Left lung (tissue), 10 donors: Measurements from ENCODE around the gene NDUFAF7. TPM values are rescaled to one million over a fixed set of nuclear protein-coding genes. Genes with fewer than 3 reads are reported as not detected.
"Not testable (repeated sequence)": the region's sequence is repeated elsewhere in the genome, so short reads cannot be mapped to it uniquely, and the experiment has no call there.

Experiments used
- ATAC-seq: fragments of 200-7000 bp; cut with Tn5 transposase; one replicate; pipeline ENCODE4 v1.9.1; 2020; ENCODE audit warnings: moderate library complexity
- DNase-seq, 4 donors: peaks; one replicate each; pipeline ENCODE4 v3.0.0-alpha.2; 2013 to 2020
- H3K27ac ChIP-seq, 2 donors: fragments of 200-600 bp; sonication (generic) in 1 of 2; one replicate each; pipeline versions ENCODE4 v1.5.0 to v1.8.0; 2020 to 2021
- H3K27me3 ChIP-seq, 2 donors: fragments of 200-600 bp; sonication (generic) in 1 of 2; one replicate each; pipeline versions ENCODE4 v1.5.0 to v1.8.0; 2020 to 2021
- H3K36me3 ChIP-seq, 2 donors: fragments of 200-600 bp; sonication (generic) in 1 of 2; one replicate each; pipeline versions ENCODE4 v1.5.0 to v1.8.0; 2020 to 2021
- H3K4me1 ChIP-seq, 2 donors: fragments of 200-600 bp; one replicate each; pipeline ENCODE4 v1.8.0; 2021
- H3K4me3 ChIP-seq, 2 donors: fragments of 200-600 bp; sonication (generic) in 1 of 2; one replicate each; pipeline versions ENCODE4 v1.5.0 to v1.8.0; 2020 to 2021; ENCODE audit warnings: mild to moderate bottlenecking in 1 of 2
- H3K9me3 ChIP-seq, 2 donors: fragments of 200-600 bp; sonication (generic) in 1 of 2; one replicate each; pipeline versions ENCODE4 v1.5.0 to v1.8.0; 2020 to 2021
- intact Hi-C, 2 donors: fragments of 100-400 bp; cut with DNase I; formaldehyde crosslinking; loops; one replicate each; pipeline versions ENCODE4 v1.11.2 to v1.14.2; 2022
- polyA plus RNA-seq, 6 donors: library from polyadenylated mRNA; unstranded; fragments of 120-200 nt; gene quantifications; one replicate each; pipeline ENCODE4 v1.2.1, GENCODE V29; 2013; ENCODE audit not compliant: insufficient read length in 6 of 6
- total RNA-seq, 2 donors: library from RNA; stranded (reverse); fragmentation: NEBNext Ultra II Directional; extraction: Animal tissue kit (Norgen Biotek cat#: 25700); gene quantifications; one replicate each; pipeline ENCODE4 v1.2.1, GENCODE V29; 2021
- TF ChIP-seq, protein P1 (sequence below), 2 donors: fragments of 200-600 bp; sonication (generic) in 1 of 2; IDR thresholded peaks; one replicate each; pipeline versions ENCODE4 v1.5.0 to v1.8.0; 2021; ENCODE audit warnings: antibody characterized with exemption in 2 of 2
- donor health status: DM: no; HTN: yes; CAD: no.
- donor health status: DM: no; HTN: no; CAD: no.

NDUFAF7 gene
- total and polyA plus RNA-seq, 8 donors, result 12.3 to 41.8 (median 31.0) TPM

DNA sequence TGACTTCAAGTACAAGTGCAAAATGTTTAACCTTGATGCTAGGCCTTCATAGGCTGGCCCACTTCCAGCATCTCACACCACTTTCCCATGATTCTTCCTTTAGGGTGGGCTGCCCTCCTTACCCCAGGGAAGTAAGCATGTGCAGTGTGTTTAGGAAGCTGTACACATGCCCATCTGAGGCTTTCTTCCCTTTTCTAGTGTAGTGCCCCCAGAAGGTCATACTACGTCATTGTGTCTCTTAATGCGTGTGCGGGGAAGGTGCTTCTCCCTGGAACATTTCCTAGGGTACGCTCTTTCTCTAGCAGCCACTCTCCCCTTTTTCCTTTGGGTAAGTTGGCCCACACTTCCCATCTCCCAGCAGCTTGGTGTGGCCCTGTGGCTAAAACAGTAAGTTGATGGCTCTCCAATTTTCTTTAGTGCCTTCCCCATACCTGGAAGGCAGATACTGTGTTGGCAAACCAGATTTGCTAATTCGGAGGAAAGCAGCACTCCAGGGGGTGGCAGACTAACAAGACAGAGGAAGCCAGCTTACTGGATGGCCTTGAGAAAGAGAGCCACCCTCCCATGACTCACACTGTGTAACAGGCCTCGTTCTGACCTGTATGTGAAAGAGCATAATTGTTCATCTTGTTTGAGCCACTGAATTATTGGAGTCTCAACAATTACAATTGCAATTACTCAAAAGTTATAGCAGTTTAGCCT is 41.9 kb upstream of the NDUFAF7 start:
- Histone ChIP-seq H3K9me3 (no peaks in the 10 kb centered on the region), H3K4me1 (peaks cover 0 to 20% of the 10 kb centered on the region in 2 donors), H3K27me3 (no peaks in the 10 kb centered on the region), H3K27ac (peak overlapping the region in 1 of 2 donors; percentile 88), H3K36me3 (no peaks in the 10 kb centered on the region), H3K4me3 (no peak overlapping the region)
- ATAC-seq, result peak; percentile 79
- DNase-seq, result no peak
- intact Hi-C loops, result no loop called here
- TF ChIP-seq, protein P1, sequence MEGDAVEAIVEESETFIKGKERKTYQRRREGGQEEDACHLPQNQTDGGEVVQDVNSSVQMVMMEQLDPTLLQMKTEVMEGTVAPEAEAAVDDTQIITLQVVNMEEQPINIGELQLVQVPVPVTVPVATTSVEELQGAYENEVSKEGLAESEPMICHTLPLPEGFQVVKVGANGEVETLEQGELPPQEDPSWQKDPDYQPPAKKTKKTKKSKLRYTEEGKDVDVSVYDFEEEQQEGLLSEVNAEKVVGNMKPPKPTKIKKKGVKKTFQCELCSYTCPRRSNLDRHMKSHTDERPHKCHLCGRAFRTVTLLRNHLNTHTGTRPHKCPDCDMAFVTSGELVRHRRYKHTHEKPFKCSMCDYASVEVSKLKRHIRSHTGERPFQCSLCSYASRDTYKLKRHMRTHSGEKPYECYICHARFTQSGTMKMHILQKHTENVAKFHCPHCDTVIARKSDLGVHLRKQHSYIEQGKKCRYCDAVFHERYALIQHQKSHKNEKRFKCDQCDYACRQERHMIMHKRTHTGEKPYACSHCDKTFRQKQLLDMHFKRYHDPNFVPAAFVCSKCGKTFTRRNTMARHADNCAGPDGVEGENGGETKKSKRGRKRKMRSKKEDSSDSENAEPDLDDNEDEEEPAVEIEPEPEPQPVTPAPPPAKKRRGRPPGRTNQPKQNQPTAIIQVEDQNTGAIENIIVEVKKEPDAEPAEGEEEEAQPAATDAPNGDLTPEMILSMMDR (IDR thresholded peaks at IDR 0.05), result no peak

DNA sequence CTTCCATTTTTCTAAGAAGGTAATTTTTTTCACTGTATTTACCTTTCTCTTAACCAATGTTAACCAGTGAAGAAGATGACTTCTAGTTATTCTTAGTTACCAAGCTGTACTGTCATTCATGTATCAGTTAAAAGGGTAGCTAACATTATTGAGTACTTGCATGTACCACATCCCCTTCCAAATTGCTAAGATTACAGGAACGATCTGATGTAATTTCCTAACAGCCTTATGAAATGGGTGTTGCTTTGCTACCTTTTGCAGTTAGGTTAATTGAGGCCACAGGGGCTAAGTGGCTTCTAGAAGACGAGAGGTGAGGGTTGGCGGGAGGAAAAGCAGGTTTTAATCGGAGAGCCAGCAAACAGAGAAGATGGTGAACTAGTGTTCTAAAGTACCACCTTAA is 41.2 kb upstream of the NDUFAF7 start:
- H3K4me3 ChIP-seq, result no peak overlapping the region
- H3K27ac ChIP-seq, result peak overlapping the region in 1 of 2 donors; percentile 88
- ATAC-seq (no peak), DNase-seq (no peak)
- no peaks in the 10 kb centered on the region for H3K9me3 ChIP-seq
- TF ChIP-seq, protein P1 (IDR thresholded peaks at IDR 0.05), result no peak
- H3K4me1 ChIP-seq, result peaks cover 0 to 20% of the 10 kb centered on the region in 2 donors
- no peaks in the 10 kb centered on the region for H3K36me3 ChIP-seq
- intact Hi-C loops, result no loop called here
- no peaks in the 10 kb centered on the region for H3K27me3 ChIP-seq

DNA sequence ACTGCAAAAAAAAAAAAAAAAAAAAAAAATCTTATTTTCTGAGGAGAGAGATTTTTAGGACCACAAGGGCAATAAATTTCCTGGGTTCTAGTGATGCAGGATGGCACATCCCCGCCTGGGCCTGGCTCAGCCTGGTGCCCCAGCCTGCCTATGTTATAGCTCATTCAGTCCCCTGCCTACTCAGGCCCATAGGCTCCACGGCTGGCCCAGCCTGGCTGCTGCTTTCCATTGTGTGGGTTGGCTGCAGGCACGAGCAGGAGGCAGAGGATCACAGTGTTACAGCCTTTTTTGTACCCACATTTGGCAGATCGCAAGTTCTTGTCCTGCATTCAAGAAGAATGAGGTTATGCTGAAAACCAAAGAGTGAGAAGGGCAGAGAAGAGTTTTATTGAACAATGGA is 40.2 kb upstream of the NDUFAF7 start:
- Histone ChIP-seq H3K9me3 (no peaks in the 10 kb centered on the region), H3K27me3 (no peaks in the 10 kb centered on the region), H3K4me3 (no peak overlapping the region), H3K36me3 (no peaks in the 10 kb centered on the region), H3K27ac (peak overlapping the region in 1 of 2 donors; percentile 88), H3K4me1 (peaks cover 0 to 24% of the 10 kb centered on the region in 2 donors)
- intact Hi-C loops, result no loop called here
- TF ChIP-seq, protein P1 (IDR thresholded peaks at IDR 0.05), result no peak
- ATAC-seq (no peak), DNase-seq (peak in 1 of 4 donors; percentile 71)

DNA sequence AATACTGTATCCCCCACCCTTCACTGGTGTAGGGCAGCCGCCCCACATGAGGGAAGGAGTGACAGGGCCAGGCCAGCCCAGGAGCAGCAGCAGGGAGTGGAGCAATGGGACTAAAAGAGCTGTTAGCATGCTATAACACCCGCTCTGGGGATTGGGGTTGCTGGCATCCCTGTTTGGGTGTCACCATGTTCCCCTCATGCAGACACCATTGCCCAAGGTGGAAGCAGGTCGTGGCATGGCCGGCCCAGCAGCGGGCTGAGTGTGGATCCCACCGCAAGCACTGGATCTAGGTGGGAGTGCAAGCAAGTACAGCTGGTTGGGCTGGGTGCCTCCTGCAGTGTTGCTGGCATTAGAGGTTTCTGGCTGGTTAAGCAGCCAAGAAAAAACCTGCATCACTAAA is 39.7 kb upstream of the NDUFAF7 start:
- TF ChIP-seq, protein P1 (IDR thresholded peaks at IDR 0.05), result no peak
- ATAC-seq, result no peak
- Histone ChIP-seq H3K9me3 (no peaks in the 10 kb centered on the region), H3K27ac (peak overlapping the region in 1 of 2 donors; percentile 88), H3K4me1 (peaks cover 0 to 24% of the 10 kb centered on the region in 2 donors), H3K36me3 (no peaks in the 10 kb centered on the region), H3K4me3 (no peak overlapping the region), H3K27me3 (no peaks in the 10 kb centered on the region)
- DNase-seq, result peak in 1 of 4 donors; percentile 64
- intact Hi-C loops, result no loop called here

DNA sequence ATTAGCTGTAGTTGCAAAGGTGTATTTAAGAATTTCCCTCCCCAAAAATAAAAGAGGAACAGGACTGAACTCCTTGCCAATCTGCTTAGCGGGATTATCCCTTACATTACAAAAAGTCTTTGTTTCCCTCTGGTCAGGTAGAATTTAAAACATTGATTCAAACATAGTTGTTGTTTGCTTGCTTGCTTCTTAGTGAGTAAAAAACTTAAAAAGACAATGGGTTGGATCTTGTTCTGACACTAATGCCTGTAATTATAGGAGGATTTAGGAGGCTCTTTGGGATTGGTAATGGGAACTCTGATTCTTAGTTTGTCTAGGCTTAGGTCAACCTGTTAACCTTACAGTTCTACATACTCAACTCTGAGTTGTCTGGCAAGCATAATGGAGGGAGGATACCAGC is 38.9 kb upstream of the NDUFAF7 start:
- ATAC-seq, result no peak

DNA sequence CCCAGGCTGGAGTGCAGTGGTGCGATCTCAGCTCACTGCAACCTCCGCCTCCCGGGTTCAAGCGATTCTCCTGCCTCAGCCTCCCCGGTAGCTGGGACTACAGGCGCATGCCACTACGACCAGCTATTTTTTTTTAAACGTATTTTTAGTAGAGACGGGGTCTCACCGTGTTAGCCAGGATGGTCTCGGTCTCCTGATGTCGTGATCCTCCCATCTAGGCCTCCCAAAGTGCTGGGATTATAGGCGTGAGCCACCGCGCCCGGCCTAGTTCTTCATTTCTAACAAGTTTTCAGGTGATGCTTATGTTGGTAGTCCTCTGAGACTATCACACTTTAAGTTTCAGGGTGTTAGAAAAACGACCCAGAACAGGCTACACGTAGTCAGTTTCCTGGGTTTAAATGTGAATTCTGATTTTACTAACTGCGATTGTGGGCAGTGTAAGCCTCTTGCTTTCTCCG is 35.6 kb upstream of the NDUFAF7 start:
- H3K9me3 ChIP-seq, DNase-seq, ATAC-seq, H3K36me3 ChIP-seq, intact Hi-C loops, H3K27me3 ChIP-seq: not testable (repeated sequence)
- Histone ChIP-seq H3K27ac (peak overlapping the region; percentile 88 to 91), H3K4me3 (peak overlapping the region; percentile 74 to 84), H3K4me1 (peaks cover 7 to 24% of the 10 kb centered on the region in 2 donors)

More for the DNA sequence above, 38.9 kb upstream of the NDUFAF7 start:
- H3K4me3 ChIP-seq, result no peak overlapping the region
- H3K27me3 ChIP-seq, result no peaks in the 10 kb centered on the region
- DNase-seq, result no peak
- intact Hi-C loops, result no loop called here
- H3K27ac ChIP-seq, result no peak overlapping the region
- TF ChIP-seq, protein P1 (IDR thresholded peaks at IDR 0.05), result no peak
- H3K4me1 ChIP-seq, result peaks cover 6 to 31% of the 10 kb centered on the region in 2 donors
- H3K36me3 ChIP-seq, result no peaks in the 10 kb centered on the region
- no peaks in the 10 kb centered on the region for H3K9me3 ChIP-seq
